PFSK-1 (cell line): ENCODE results near the gene KDM5C.

ENCODE experiments used
- FOXP2 ChIP-seq: optimal IDR thresholded peaks from 2 replicates; pipeline ENCODE3; 2011; ENCODE audit warnings: borderline replicate concordance, control low read depth, inconsistent platforms; ENCODE audit not compliant: insufficient read depth; ENCODE audit errors: extremely low read length, extremely low read depth
- POLR2AphosphoS5 ChIP-seq: IDR thresholded peaks from 2 replicates; pipeline ENCODE4 v1.6.1; 2012; ENCODE audit warnings: low read depth, mild to moderate bottlenecking, control low read depth, low read length, moderate library complexity
- SIN3A ChIP-seq: IDR thresholded peaks from 2 replicates; pipeline ENCODE4 v1.6.1; 2012; ENCODE audit warnings: mild to moderate bottlenecking, low read length, moderate library complexity, borderline replicate concordance; ENCODE audit not compliant: insufficient read depth
- TAF1 ChIP-seq: IDR thresholded peaks from 2 replicates; pipeline ENCODE4 v1.6.1; 2012; ENCODE audit warnings: low read length, control low read depth, borderline replicate concordance; ENCODE audit not compliant: insufficient read depth
- TF ChIP-seq, protein P1 (sequence below), 2 experiments: IDR thresholded peaks; 2 replicates each; pipeline versions ENCODE4 v1.6.1 to v1.8.0; 2011 to 2012; ENCODE audit warnings: low read depth in 2 of 2, low read length in 2 of 2, control low read depth in 1 of 2, inconsistent platforms in 1 of 2, mild to moderate bottlenecking in 1 of 2, moderate library complexity in 1 of 2; ENCODE audit not compliant: insufficient read depth in 1 of 2

Gene KDM5C

DNA sequence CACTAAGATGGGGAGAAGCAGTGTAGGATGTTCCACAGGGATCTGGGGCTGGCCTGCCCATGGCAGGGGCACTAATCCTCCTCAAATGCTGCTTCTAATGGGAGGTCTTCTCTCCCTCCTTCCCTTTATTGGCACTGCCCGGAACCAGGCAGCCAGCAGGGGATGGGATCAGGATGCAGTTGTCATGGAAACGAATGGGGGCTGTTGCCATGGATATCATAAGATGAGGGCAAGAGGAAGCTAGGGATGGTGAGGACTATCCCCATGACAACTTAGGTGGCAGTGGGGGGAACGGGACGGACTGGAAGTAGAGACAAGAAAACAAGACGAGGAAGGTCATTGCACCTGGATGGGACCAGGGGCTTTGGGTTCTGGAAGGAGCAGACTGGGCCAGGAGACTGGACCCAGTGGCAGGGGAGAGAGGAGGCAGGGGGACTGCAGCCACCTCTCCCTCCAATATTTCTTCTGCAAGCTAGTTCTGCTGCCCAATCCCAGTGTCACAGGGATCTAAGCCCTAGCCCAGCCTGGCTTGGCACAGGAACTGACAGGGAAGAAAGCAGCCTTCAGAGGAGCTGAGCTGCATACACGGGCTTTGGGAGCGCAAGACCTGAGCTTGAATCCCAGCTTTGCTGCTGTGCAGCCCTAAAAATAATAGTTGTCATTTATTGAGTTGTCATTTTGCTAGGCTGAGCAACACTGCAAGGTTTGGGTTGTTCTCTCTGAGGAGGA lies 37.3 kb upstream of the KDM5C start:
- TF ChIP-seq SIN3A (no peak), POLR2AphosphoS5 (no peak), FOXP2 (no peak), TAF1 (no peak)
- TF ChIP-seq, protein P1, sequence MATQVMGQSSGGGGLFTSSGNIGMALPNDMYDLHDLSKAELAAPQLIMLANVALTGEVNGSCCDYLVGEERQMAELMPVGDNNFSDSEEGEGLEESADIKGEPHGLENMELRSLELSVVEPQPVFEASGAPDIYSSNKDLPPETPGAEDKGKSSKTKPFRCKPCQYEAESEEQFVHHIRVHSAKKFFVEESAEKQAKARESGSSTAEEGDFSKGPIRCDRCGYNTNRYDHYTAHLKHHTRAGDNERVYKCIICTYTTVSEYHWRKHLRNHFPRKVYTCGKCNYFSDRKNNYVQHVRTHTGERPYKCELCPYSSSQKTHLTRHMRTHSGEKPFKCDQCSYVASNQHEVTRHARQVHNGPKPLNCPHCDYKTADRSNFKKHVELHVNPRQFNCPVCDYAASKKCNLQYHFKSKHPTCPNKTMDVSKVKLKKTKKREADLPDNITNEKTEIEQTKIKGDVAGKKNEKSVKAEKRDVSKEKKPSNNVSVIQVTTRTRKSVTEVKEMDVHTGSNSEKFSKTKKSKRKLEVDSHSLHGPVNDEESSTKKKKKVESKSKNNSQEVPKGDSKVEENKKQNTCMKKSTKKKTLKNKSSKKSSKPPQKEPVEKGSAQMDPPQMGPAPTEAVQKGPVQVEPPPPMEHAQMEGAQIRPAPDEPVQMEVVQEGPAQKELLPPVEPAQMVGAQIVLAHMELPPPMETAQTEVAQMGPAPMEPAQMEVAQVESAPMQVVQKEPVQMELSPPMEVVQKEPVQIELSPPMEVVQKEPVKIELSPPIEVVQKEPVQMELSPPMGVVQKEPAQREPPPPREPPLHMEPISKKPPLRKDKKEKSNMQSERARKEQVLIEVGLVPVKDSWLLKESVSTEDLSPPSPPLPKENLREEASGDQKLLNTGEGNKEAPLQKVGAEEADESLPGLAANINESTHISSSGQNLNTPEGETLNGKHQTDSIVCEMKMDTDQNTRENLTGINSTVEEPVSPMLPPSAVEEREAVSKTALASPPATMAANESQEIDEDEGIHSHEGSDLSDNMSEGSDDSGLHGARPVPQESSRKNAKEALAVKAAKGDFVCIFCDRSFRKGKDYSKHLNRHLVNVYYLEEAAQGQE (IDR thresholded peaks at IDR 0.05; ENCODE audit: insufficient read depth in 1 of 2, low read depth in 2 of 2, low read length in 2 of 2), result no peak

DNA sequence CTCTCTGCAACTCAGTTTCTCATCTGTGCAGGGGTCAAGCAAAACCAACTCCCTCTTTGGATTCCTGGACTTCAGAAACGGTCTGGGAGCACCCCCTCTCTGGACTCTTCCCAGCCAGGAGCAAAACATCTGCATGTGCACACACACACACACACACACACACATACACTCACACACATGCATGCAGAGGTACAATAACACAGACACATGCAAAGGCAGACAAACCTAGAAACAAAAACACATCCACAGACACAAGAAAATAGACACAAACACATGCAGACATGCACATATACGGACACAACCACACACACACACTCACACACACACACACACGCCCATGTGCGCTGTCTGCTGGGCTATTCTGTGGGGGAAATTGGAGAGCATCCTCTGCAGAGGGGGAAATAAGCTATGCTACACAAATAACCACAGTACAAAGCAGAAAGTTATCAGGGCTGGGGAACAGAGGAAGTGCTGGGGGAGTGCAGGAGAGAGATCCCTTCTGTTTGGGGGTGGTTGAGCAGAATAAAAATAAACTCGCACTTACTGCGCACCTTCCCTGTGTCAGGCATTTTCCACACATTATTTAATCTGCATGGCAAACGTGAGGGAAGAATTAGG lies 36.5 kb upstream of the KDM5C start:
- TF ChIP-seq, protein P1 (IDR thresholded peaks at IDR 0.05; ENCODE audit: insufficient read depth in 1 of 2, low read depth in 2 of 2, low read length in 2 of 2), result no peak
- no peak for TF ChIP-seq FOXP2
- no peak for TF ChIP-seq POLR2AphosphoS5
- TF ChIP-seq TAF1, result no peak
- no peak for TF ChIP-seq SIN3A

DNA sequence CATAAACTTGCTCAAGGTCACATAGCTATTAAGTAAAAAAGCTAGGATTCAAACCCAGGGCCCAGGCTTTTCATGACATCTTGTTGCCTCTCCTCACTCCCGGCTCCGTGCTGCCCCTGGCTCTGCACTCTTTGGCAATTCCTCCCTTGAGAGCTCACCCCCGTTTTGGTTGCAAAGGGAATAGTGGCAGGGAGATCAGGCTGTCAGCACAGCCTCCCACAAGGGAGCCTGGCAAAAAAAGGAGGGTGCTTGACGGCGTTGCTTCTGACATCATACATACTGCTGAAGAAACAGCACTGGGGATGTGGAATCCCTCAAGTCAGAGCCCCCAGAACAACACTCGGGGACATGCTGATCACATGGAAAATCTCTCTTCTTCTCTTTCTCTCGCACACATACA lies 35.8 kb upstream of the KDM5C start:
- no peak for TF ChIP-seq SIN3A
- no peak for TF ChIP-seq FOXP2
- no peak for TF ChIP-seq TAF1
- no peak for TF ChIP-seq POLR2AphosphoS5
- TF ChIP-seq, protein P1 (IDR thresholded peaks at IDR 0.05; ENCODE audit: insufficient read depth in 1 of 2, low read depth in 2 of 2, low read length in 2 of 2), result no peak

DNA sequence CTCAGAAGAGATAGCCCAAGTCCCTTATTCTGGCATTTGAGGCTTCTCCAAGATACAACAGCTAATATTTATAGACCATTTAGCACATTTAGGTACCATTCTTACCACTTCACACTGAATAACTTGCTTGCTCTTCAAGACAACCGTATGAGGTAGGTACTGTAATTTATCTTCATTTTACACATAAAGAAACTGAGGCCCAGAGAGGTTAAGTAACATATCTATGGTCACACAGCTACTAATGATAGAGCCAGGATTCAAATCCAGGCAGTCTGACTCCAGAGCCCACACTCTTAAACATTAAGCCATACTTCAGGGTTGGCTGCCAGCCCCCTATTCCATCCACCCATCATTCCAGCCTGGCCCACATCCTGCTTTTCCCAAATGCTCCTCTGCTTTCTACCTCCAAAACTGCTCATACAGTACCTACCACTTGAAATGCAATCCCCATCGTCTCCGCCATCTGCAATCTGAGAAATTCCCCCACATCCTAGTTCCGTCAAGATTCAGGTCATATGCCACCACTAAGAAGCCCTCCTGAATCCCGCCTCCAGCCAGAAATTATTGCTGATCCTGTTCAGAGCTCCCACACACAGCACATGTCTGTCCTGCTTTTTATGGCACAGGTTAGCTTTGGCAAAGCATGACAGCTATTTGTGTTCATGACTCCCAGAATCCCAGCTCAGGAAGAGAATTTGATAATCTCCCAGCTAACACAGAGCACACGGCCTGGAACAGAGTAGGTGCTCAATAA lies 32.8 kb upstream of the KDM5C start:
- TF ChIP-seq FOXP2 (no peak), SIN3A (no peak), POLR2AphosphoS5 (no peak), TAF1 (no peak)
- TF ChIP-seq, protein P1 (IDR thresholded peaks at IDR 0.05; ENCODE audit: insufficient read depth in 1 of 2, low read depth in 2 of 2, low read length in 2 of 2), result no peak
